Liver (tissue), 3 donors: Measurements from ENCODE around the gene ZNF831.

Experiments used
- CTCF ChIP-seq: fragments of 150-350 bp; IDR thresholded peaks from 2 replicates; pipeline ENCODE4 v1.5.1; 2017; ENCODE audit warnings: improper control_type of control experiment, low read depth, low read length; ENCODE audit not compliant: missing input control
- EGR1 ChIP-seq, 2 donors: IDR thresholded peaks; 2 replicates each; pipeline ENCODE4 v1.6.1; 2016 to 2018; ENCODE audit warnings: antibody characterized with exemption in 2 of 2, low read depth in 2 of 2
- FOXA1 ChIP-seq: IDR thresholded peaks from 2 replicates; pipeline ENCODE4 v1.6.1; 2016; ENCODE audit warnings: antibody characterized with exemption
- FOXA2 ChIP-seq: IDR thresholded peaks from 2 replicates; pipeline ENCODE4 v1.6.1; 2016; ENCODE audit warnings: antibody characterized with exemption
- GABPA ChIP-seq, 2 donors: IDR thresholded peaks in 1 of 2; conservative IDR thresholded peaks in 1 of 2; 2 replicates each; pipeline ENCODE4 v1.6.1; 2016; ENCODE audit warnings: antibody characterized with exemption in 2 of 2, mild to moderate bottlenecking in 1 of 2, moderate library complexity in 1 of 2
- HNF4G ChIP-seq: IDR thresholded peaks from 2 replicates; pipeline ENCODE4 v1.6.1; 2016; ENCODE audit warnings: antibody characterized with exemption
- JUND ChIP-seq, 2 donors: IDR thresholded peaks; 2 replicates each; pipeline ENCODE4 v1.6.1; 2016; ENCODE audit warnings: antibody characterized with exemption in 2 of 2
- MAX ChIP-seq: IDR thresholded peaks from 2 replicates; pipeline ENCODE4 v1.6.1; 2016; ENCODE audit warnings: antibody characterized with exemption
- RAD21 ChIP-seq, 2 donors: IDR thresholded peaks; 2 replicates each; pipeline ENCODE4 v1.6.1; 2016; ENCODE audit warnings: antibody characterized with exemption in 2 of 2, mild to moderate bottlenecking in 2 of 2
- REST ChIP-seq: IDR thresholded peaks from 2 replicates; pipeline ENCODE4 v1.6.1; 2016; ENCODE audit warnings: antibody characterized with exemption, mild to moderate bottlenecking
- TAF1 ChIP-seq: conservative IDR thresholded peaks from 2 replicates; pipeline ENCODE4 v1.6.1; 2016; ENCODE audit warnings: antibody characterized with exemption, mild to moderate bottlenecking
- YY1 ChIP-seq: IDR thresholded peaks from 2 replicates; pipeline ENCODE4 v1.6.1; 2016; ENCODE audit warnings: antibody characterized with exemption, mild to moderate bottlenecking
- ZBTB33 ChIP-seq: IDR thresholded peaks from 2 replicates; pipeline ENCODE4 v1.6.1; 2016; ENCODE audit warnings: antibody characterized with exemption
- TF ChIP-seq, protein P1 (sequence below): IDR thresholded peaks from 2 replicates; pipeline ENCODE4 v1.6.1; 2016; ENCODE audit warnings: antibody characterized with exemption
- donor health status: healthy.
- donor health status: healthy.

GRCh38 chr20:59291740-59292383 lies 128.2 kb downstream of the ZNF831 start:
- TF ChIP-seq CTCF: no peak
- TF ChIP-seq TAF1: no peak
- TF ChIP-seq YY1: no peak
- TF ChIP-seq EGR1 (IDR thresholded peaks at IDR 0.05; ENCODE audit: low read depth in 2 of 2): no peak
- TF ChIP-seq, protein P1, sequence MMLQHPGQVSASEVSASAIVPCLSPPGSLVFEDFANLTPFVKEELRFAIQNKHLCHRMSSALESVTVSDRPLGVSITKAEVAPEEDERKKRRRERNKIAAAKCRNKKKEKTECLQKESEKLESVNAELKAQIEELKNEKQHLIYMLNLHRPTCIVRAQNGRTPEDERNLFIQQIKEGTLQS: no peak
- TF ChIP-seq REST: no peak
- TF ChIP-seq JUND (IDR thresholded peaks at IDR 0.05): no peak
- no peak for TF ChIP-seq FOXA1
- no peak for TF ChIP-seq GABPA (IDR thresholded peaks at IDR 0.05 in 1 of 2, conservative IDR thresholded peaks at IDR 0.05 in 1 of 2)
- no peak for TF ChIP-seq HNF4G
- no peak for TF ChIP-seq MAX
- no peak for TF ChIP-seq RAD21 (IDR thresholded peaks at IDR 0.05)
- TF ChIP-seq FOXA2: no peak
- no peak for TF ChIP-seq ZBTB33
